CD4-positive, alpha-beta T cell (primary cell): ENCODE data around the gene MTOR. TPM values are rescaled to one million over a fixed set of nuclear protein-coding genes. Genes with fewer than 3 reads are reported as not detected.

Experiments
- ATAC-seq: fragments of 200-7000 bp; cut with Tn5 transposase; one replicate; pipeline ENCODE4 v1.10.0; 2022; ENCODE audit warnings: mild to moderate bottlenecking; ENCODE audit not compliant: poor library complexity
- CTCF ChIA-PET: fragments of 350-600 bp; sonication (Branson Sonifier 250); formaldehyde crosslinking; loops from one replicate; lab custom pipeline; 2021; ENCODE audit warnings: antibody characterized with exemption, inconsistent platforms; lab: Charles Lee
- POLR2A ChIA-PET: fragments of 350-600 bp; sonication (Branson Sonifier 250); formaldehyde crosslinking; loops from one replicate; lab custom pipeline; 2021; ENCODE audit warnings: antibody characterized with exemption, inconsistent platforms; lab: Charles Lee
- DNase-seq, 14 experiments: peaks; one replicate each; pipeline ENCODE4 v3.0.0-alpha.2; 2013 to 2020; ENCODE audit warnings: mixed read lengths in 2 of 14
- H3K27ac ChIP-seq, 2 donors: one replicate each; pipeline versions ENCODE4 v1.5.1 to v1.7.0; 2013; ENCODE audit warnings: low read length in 2 of 2, low read depth in 1 of 2, mild to moderate bottlenecking in 1 of 2
- H3K27me3 ChIP-seq, 2 experiments: 1 replicate in 1 of 2; 2 replicates in 1 of 2; pipeline versions ENCODE4 v1.6.1 to v1.7.0; 2013; ENCODE audit warnings: low read length in 2 of 2, control low read depth in 1 of 2, mild to moderate bottlenecking in 1 of 2, moderate library complexity in 1 of 2; ENCODE audit not compliant: insufficient read depth in 2 of 2, control insufficient read depth in 1 of 2
- H3K36me3 ChIP-seq: one replicate; pipeline ENCODE4 v1.6.1; 2013; ENCODE audit warnings: low read length, control low read depth; ENCODE audit not compliant: insufficient read depth
- H3K4me1 ChIP-seq: one replicate; pipeline ENCODE4 v1.6.1; 2013; ENCODE audit warnings: low read length, control low read depth; ENCODE audit not compliant: insufficient read depth
- H3K4me3 ChIP-seq: one replicate; pipeline ENCODE4 v1.5.1; 2013; ENCODE audit warnings: mild to moderate bottlenecking, low read length, moderate library complexity
- H3K9me3 ChIP-seq, 2 experiments: 1 replicate in 1 of 2; 2 replicates in 1 of 2; pipeline versions ENCODE4 v1.6.1 to v1.7.0; 2013; ENCODE audit warnings: low read length in 2 of 2, mild to moderate bottlenecking in 2 of 2, control low read depth in 1 of 2, moderate library complexity in 1 of 2; ENCODE audit not compliant: control insufficient read depth in 1 of 2, insufficient read depth in 1 of 2
- H3K27ac Mint-ChIP-seq: one replicate; pipeline ENCODE4 v1.8.0; 2020; ENCODE audit warnings: mixed read lengths
- H3K27me3 Mint-ChIP-seq: one replicate; pipeline ENCODE4 v1.8.0; 2021; ENCODE audit warnings: mixed read lengths
- H3K36me3 Mint-ChIP-seq: one replicate; pipeline ENCODE4 v1.8.0; 2021; ENCODE audit warnings: low read depth, mixed read lengths
- H3K4me1 Mint-ChIP-seq: one replicate; pipeline ENCODE4 v1.8.0; 2021; ENCODE audit warnings: low read depth, mixed read lengths
- H3K4me3 Mint-ChIP-seq: one replicate; pipeline ENCODE4 v1.8.0; 2020; ENCODE audit warnings: mild to moderate bottlenecking, mixed read lengths
- H3K9me3 Mint-ChIP-seq: one replicate; pipeline ENCODE4 v1.8.0; 2020; ENCODE audit warnings: mixed read lengths
- CTCF ChIP-seq: fragments of 200-600 bp; IDR thresholded peaks from one replicate; pipeline ENCODE4 v1.8.0; 2022; ENCODE audit warnings: antibody characterized with exemption, mild to moderate bottlenecking
- intact Hi-C, 2 experiments: fragments of 100-400 bp; cut with DNase I in 1 of 2; cut with micrococcal nuclease in 1 of 2; formaldehyde crosslinking; loops; one replicate each; pipeline versions ENCODE4 v1.15.1 to v1.9.0; 2023 to 2025; cut with DNase I, micrococcal nuclease
- total RNA-seq, 174 experiments: library from RNA in 2 of 174; stranded (reverse) in 2 of 174; gene quantifications; one replicate each; pipeline ENCODE4 v1.2.3 and lab custom pipeline; 2021 to 2026

The MTOR gene
- total RNA-seq, 2 experiments from 2014 or later: 27.3 to 28.9 TPM

GRCh38 chr1:11150326-11150725, 112.0 kb downstream of the MTOR start:
- Histone ChIP-seq H3K27ac (no peak overlapping the region), H3K4me3 (no peak overlapping the region), H3K9me3 (no peaks in the 10 kb centered on the region), H3K4me1 (no peaks in the 10 kb centered on the region), H3K36me3 (peaks cover 79% of the 10 kb centered on the region), H3K27me3 (no peaks in the 10 kb centered on the region)
- no peak for TF ChIP-seq CTCF
- ChIA-PET POLR2A (no interaction called here), CTCF (no interaction called here)
- intact Hi-C loops: no loop called here
- Mint-ChIP-seq H3K27ac (no peak overlapping the region), H3K4me3 (no peak overlapping the region), H3K4me1 (no peaks in the 10 kb centered on the region), H3K27me3 (no peaks in the 10 kb centered on the region), H3K36me3 (peaks cover 92% of the 10 kb centered on the region), H3K9me3 (no peaks in the 10 kb centered on the region)
- DNase-seq (no peak), ATAC-seq (no peak)

GRCh38 chr1:11147197-11147770, 115.1 kb downstream of the MTOR start:
- POLR2A ChIA-PET: no interaction called here
- H3K9me3 Mint-ChIP-seq: no peaks in the 10 kb centered on the region
- peaks cover 86% of the 10 kb centered on the region for H3K36me3 ChIP-seq
- peaks cover 97% of the 10 kb centered on the region for H3K36me3 Mint-ChIP-seq
- no peaks in the 10 kb centered on the region for H3K4me1 Mint-ChIP-seq
- DNase-seq: no peak
- CTCF ChIA-PET: interaction anchor here (0.6 to 1.4 kb wide), 2 partner anchors 110 to 276 kb away, joined by 3 to 5 read pairs; no protein-coding TSS in a partner anchor
- H3K4me3 Mint-ChIP-seq: no peak overlapping the region
- no peak for TF ChIP-seq CTCF
- H3K9me3 ChIP-seq: no peaks in the 10 kb centered on the region
- no peak overlapping the region for H3K27ac ChIP-seq
- H3K27ac Mint-ChIP-seq: no peak overlapping the region
- H3K27me3 Mint-ChIP-seq: no peaks in the 10 kb centered on the region
- no peaks in the 10 kb centered on the region for H3K27me3 ChIP-seq
- no peak for ATAC-seq
- no peaks in the 10 kb centered on the region for H3K4me1 ChIP-seq
- no peak overlapping the region for H3K4me3 ChIP-seq
- intact Hi-C loops: no loop called here

GRCh38 chr1:11145741-11146140, 116.6 kb downstream of the MTOR start:
- no peak for DNase-seq
- H3K36me3 Mint-ChIP-seq: peaks cover 86% of the 10 kb centered on the region

More at GRCh38 chr1:11145741-11146140, 116.6 kb downstream of the MTOR start:
- Mint-ChIP-seq H3K9me3 (no peaks in the 10 kb centered on the region), H3K27me3 (no peaks in the 10 kb centered on the region), H3K4me1 (no peaks in the 10 kb centered on the region), H3K27ac (no peak overlapping the region), H3K4me3 (no peak overlapping the region)
- Histone ChIP-seq H3K4me3 (no peak overlapping the region), H3K27ac (no peak overlapping the region), H3K36me3 (peaks cover 78% of the 10 kb centered on the region), H3K27me3 (no peaks in the 10 kb centered on the region), H3K9me3 (no peaks in the 10 kb centered on the region), H3K4me1 (no peaks in the 10 kb centered on the region)
- intact Hi-C loops: no loop called here
- CTCF ChIA-PET: interaction anchor here (0.5 kb wide), 1 partner anchor 20 kb away, joined by 4 read pairs; no protein-coding TSS in a partner anchor
- no peak for TF ChIP-seq CTCF
- POLR2A ChIA-PET: no interaction called here
- ATAC-seq: no peak
